Inflammatory macrophage (primary cell): ENCODE data around the gene TUBA3C.

Experiments
- DNase-seq, 2 donors: peaks; one replicate each; pipeline ENCODE4 v3.0.0-alpha.2; 2020 to 2022

The TUBA3C gene

GRCh38 chr13:19161308-19161707, 20.3 kb downstream of the TUBA3C start:
- no peak for DNase-seq

- DNase-seq, result no peak
Observed at GRCh38 chr13:19159761-19160420, 21.7 kb downstream of the TUBA3C start.

- no peak for DNase-seq
Observed at GRCh38 chr13:19159181-19159580, 22.4 kb downstream of the TUBA3C start.

- no peak for DNase-seq
Observed at GRCh38 chr13:19158526-19159174, 23.0 kb downstream of the TUBA3C start.

GRCh38 chr13:19158006-19158405, 23.6 kb downstream of the TUBA3C start:
- DNase-seq, result no peak

- no peak for DNase-seq
Observed at GRCh38 chr13:19157461-19157860, 24.2 kb downstream of the TUBA3C start.

- no peak for DNase-seq
Observed at GRCh38 chr13:19156013-19156825, 25.4 kb downstream of the TUBA3C start.

GRCh38 chr13:19155321-19155861, 26.2 kb downstream of the TUBA3C start:
- DNase-seq, result no peak

GRCh38 chr13:19154843-19155242, 26.8 kb downstream of the TUBA3C start:
- DNase-seq, result no peak

GRCh38 chr13:19153782-19154450, 27.7 kb downstream of the TUBA3C start:
- no peak for DNase-seq

GRCh38 chr13:19152403-19152802, 29.2 kb downstream of the TUBA3C start:
- DNase-seq, result no peak

- no peak for DNase-seq
Observed at GRCh38 chr13:19151581-19152263, 29.9 kb downstream of the TUBA3C start.

- DNase-seq, result no peak
Observed at GRCh38 chr13:19150712-19151228, 30.9 kb downstream of the TUBA3C start.

GRCh38 chr13:19150226-19150625, 31.4 kb downstream of the TUBA3C start:
- DNase-seq, result no peak

- DNase-seq, result no peak
Observed at GRCh38 chr13:19148561-19148960, 33.1 kb downstream of the TUBA3C start.
